Vagina (tissue), 2 donors: Measurements from ENCODE around the gene OR11H7. TPM values are rescaled to one million over a fixed set of nuclear protein-coding genes. Genes with fewer than 3 reads are reported as not detected.

ENCODE experiments used
- DNase-seq, 2 donors: peaks; one replicate each; pipeline ENCODE4 v3.0.0-alpha.2; 2017; ENCODE audit errors: extremely low spot score in 2 of 2
- H3K27ac ChIP-seq: fragments of 200-600 bp; sonication (generic); one replicate; pipeline ENCODE4 v1.5.1; 2019
- H3K27me3 ChIP-seq: fragments of 200-600 bp; sonication (generic); one replicate; pipeline ENCODE4 v1.5.1; 2019
- H3K36me3 ChIP-seq, 2 donors: fragments of 200-600 bp; sonication (generic); one replicate each; pipeline ENCODE4 v1.5.1; 2017 to 2019
- H3K4me1 ChIP-seq: fragments of 200-600 bp; sonication (generic); one replicate; pipeline ENCODE4 v1.5.1; 2019
- H3K4me3 ChIP-seq, 2 donors: fragments of 200-600 bp; sonication (generic); 1 replicate in 1 of 2; 2 replicates in 1 of 2; pipeline ENCODE4 v1.5.1; 2016 to 2019
- H3K9me3 ChIP-seq: fragments of 200-600 bp; sonication (generic); one replicate; pipeline ENCODE4 v1.5.1; 2019
- CTCF ChIP-seq, 3 experiments: fragments of 450-650 bp in 2 of 3; fragments of 200-600 bp in 1 of 3; sonication (generic) in 1 of 3; IDR thresholded peaks; one replicate each; pipeline ENCODE4 v1.5.1; 2017 to 2019; ENCODE audit warnings: antibody characterized with exemption in 3 of 3, mild to moderate bottlenecking in 2 of 3, moderate library complexity in 2 of 3
- POLR2A ChIP-seq, 2 donors: fragments of 450-650 bp; IDR thresholded peaks; one replicate each; pipeline ENCODE4 v1.6.1; 2017; ENCODE audit warnings: antibody characterized with exemption in 2 of 2, mild to moderate bottlenecking in 2 of 2, moderate library complexity in 2 of 2
- POLR2AphosphoS5 ChIP-seq, 2 donors: sonication (generic); formaldehyde crosslinking; IDR thresholded peaks; one replicate each; pipeline ENCODE4 v1.9.0; 2017; ENCODE audit warnings: antibody characterized with exemption in 2 of 2, mild to moderate bottlenecking in 2 of 2, low read depth in 1 of 2; ENCODE audit not compliant: insufficient read depth in 1 of 2
- intact Hi-C: fragments of 100-400 bp; cut with DNase I; formaldehyde crosslinking; loops from one replicate; pipeline ENCODE4 v1.15.1; 2023
- total RNA-seq: library from RNA; depleted of rRNA; stranded (reverse); fragments of >200 nt; gene quantifications from one replicate; pipeline ENCODE4 v1.2.3, GENCODE V29; 2016

The OR11H7 gene
- not detected for total RNA-seq

- intact Hi-C loops, result no loop called here
- TF ChIP-seq CTCF (IDR thresholded peaks at IDR 0.05) (no peak), POLR2AphosphoS5 (IDR thresholded peaks at IDR 0.05; ENCODE audit: insufficient read depth in 1 of 2, low read depth in 1 of 2) (no peak), POLR2A (IDR thresholded peaks at IDR 0.05) (no peak)
- H3K4me3 ChIP-seq, result no peak within 1 kb of the TSS
- no peak within 1 kb of the TSS for H3K27ac ChIP-seq
- no peak for DNase-seq
- no peaks in the 10 kb centered on the region for H3K27me3 ChIP-seq
- H3K4me1 ChIP-seq, result no peaks in the 10 kb centered on the region
- no peaks in the 10 kb centered on the region for H3K36me3 ChIP-seq
- H3K9me3 ChIP-seq, result no peaks in the 10 kb centered on the region
Observed at GRCh38 chr14:20228681-20229080, at the start of gene OR11H7. Gene OR11H7, plus strand, starts transcription at chr14:20228981.

- DNase-seq, result no peak
- Histone ChIP-seq H3K4me1 (no peaks in the 10 kb centered on the region), H3K4me3 (no peak overlapping the region), H3K36me3 (no peaks in the 10 kb centered on the region), H3K27me3 (no peaks in the 10 kb centered on the region), H3K27ac (no peak overlapping the region), H3K9me3 (no peaks in the 10 kb centered on the region)
- no peak for TF ChIP-seq POLR2AphosphoS5 (IDR thresholded peaks at IDR 0.05; ENCODE audit: insufficient read depth in 1 of 2, low read depth in 1 of 2)
- TF ChIP-seq POLR2A (IDR thresholded peaks at IDR 0.05), result no peak
- TF ChIP-seq CTCF (IDR thresholded peaks at IDR 0.05), result no peak
- intact Hi-C loops, result no loop called here
Observed at GRCh38 chr14:20179218-20179617, 49.6 kb upstream of the OR11H7 start.

- no peak overlapping the region for H3K27ac ChIP-seq
- no peaks in the 10 kb centered on the region for H3K9me3 ChIP-seq
- no peak for DNase-seq
- no peak overlapping the region for H3K4me3 ChIP-seq
- no peaks in the 10 kb centered on the region for H3K4me1 ChIP-seq
- TF ChIP-seq POLR2AphosphoS5 (IDR thresholded peaks at IDR 0.05; ENCODE audit: insufficient read depth in 1 of 2, low read depth in 1 of 2) (no peak), POLR2A (IDR thresholded peaks at IDR 0.05) (no peak), CTCF (IDR thresholded peaks at IDR 0.05) (no peak)
- intact Hi-C loops, result no loop called here
- H3K27me3 ChIP-seq, result no peaks in the 10 kb centered on the region
- H3K36me3 ChIP-seq, result no peaks in the 10 kb centered on the region
Observed at GRCh38 chr14:20179880-20180279, 48.9 kb upstream of the OR11H7 start.

- no peak for DNase-seq
- H3K27me3 ChIP-seq, result no peaks in the 10 kb centered on the region
- no peaks in the 10 kb centered on the region for H3K4me1 ChIP-seq
- no peak overlapping the region for H3K27ac ChIP-seq
- H3K9me3 ChIP-seq, result no peaks in the 10 kb centered on the region
- TF ChIP-seq POLR2A (IDR thresholded peaks at IDR 0.05) (no peak), CTCF (IDR thresholded peaks at IDR 0.05) (no peak), POLR2AphosphoS5 (IDR thresholded peaks at IDR 0.05; ENCODE audit: insufficient read depth in 1 of 2, low read depth in 1 of 2) (no peak)
- H3K36me3 ChIP-seq, result no peaks in the 10 kb centered on the region
- H3K4me3 ChIP-seq, result no peak overlapping the region
- intact Hi-C loops, result no loop called here
Observed at GRCh38 chr14:20180486-20180885, 48.3 kb upstream of the OR11H7 start.

GRCh38 chr14:20184181-20184580, 44.6 kb upstream of the OR11H7 start:
- TF ChIP-seq POLR2A (IDR thresholded peaks at IDR 0.05) (no peak), CTCF (IDR thresholded peaks at IDR 0.05) (no peak), POLR2AphosphoS5 (IDR thresholded peaks at IDR 0.05; ENCODE audit: insufficient read depth in 1 of 2, low read depth in 1 of 2) (no peak)
- intact Hi-C loops, result no loop called here

More at GRCh38 chr14:20184181-20184580, 44.6 kb upstream of the OR11H7 start:
- H3K27me3 ChIP-seq, result no peaks in the 10 kb centered on the region
- H3K4me1 ChIP-seq, result no peaks in the 10 kb centered on the region
- no peak overlapping the region for H3K27ac ChIP-seq
- H3K36me3 ChIP-seq, result no peaks in the 10 kb centered on the region
- H3K9me3 ChIP-seq, result no peaks in the 10 kb centered on the region
- DNase-seq, result no peak
- no peak overlapping the region for H3K4me3 ChIP-seq
